H1 (cell line): ENCODE results near the gene TTC33. TPM values are rescaled to one million over a fixed set of nuclear protein-coding genes. Genes with fewer than 3 reads are reported as not detected.

Source experiments
- CTCF ChIA-PET: fragments of 300-600 bp; sonication (Branson Sonifier 250); formaldehyde crosslinking; loops from one replicate; lab custom pipeline; 2021; ENCODE audit not compliant: partially characterized antibody; lab: Charles Lee
- POLR2A ChIA-PET: fragments of 300-600 bp; sonication (Branson Sonifier 250); formaldehyde crosslinking; loops from one replicate; lab custom pipeline; 2021; ENCODE audit warnings: inconsistent platforms; ENCODE audit not compliant: partially characterized antibody; lab: Charles Lee
- DNase-seq, 2 experiments: peaks; one replicate each; pipeline versions ENCODE4 v3.0.0 to v3.0.0-alpha.2; 2010 to 2022; ENCODE audit warnings: low spot score in 2 of 2, low read depth in 1 of 2, mixed read lengths in 1 of 2
- FAIRE-seq: peaks from 2 replicates; lab custom pipeline; 2011; peaks lifted over from hg19 to GRCh38; lab: Jason Lieb, UNC
- H2AFZ ChIP-seq: 2 replicates; pipeline ENCODE4 v1.8.1; 2012; ENCODE audit warnings: low read length, inconsistent platforms
- H2AK5ac ChIP-seq: 2 replicates; pipeline ENCODE4 v1.6.1; 2013; ENCODE audit warnings: low read depth, low read length
- H2BK120ac ChIP-seq: replicated peaks from 2 replicates; pipeline ENCODE3; 2013; ENCODE audit warnings: low read depth, low read length, inconsistent platforms
- H2BK12ac ChIP-seq: 2 replicates; pipeline ENCODE4 v1.6.1; 2013; ENCODE audit warnings: low read depth, low read length
- H2BK15ac ChIP-seq: 2 replicates; pipeline ENCODE4 v1.6.1; 2013; ENCODE audit warnings: low read length
- H2BK20ac ChIP-seq: 2 replicates; pipeline ENCODE4 v1.6.1; 2013; ENCODE audit warnings: low read length
- H2BK5ac ChIP-seq: 2 replicates; pipeline ENCODE4 v1.6.1; 2013; ENCODE audit warnings: low read depth, low read length
- H3K14ac ChIP-seq: 2 replicates; pipeline ENCODE4 v1.6.1; 2013; ENCODE audit warnings: inconsistent platforms; ENCODE audit not compliant: insufficient read length
- H3K18ac ChIP-seq: 2 replicates; pipeline ENCODE4 v1.6.1; 2013; ENCODE audit warnings: low read length; ENCODE audit errors: extremely low read depth
- H3K23ac ChIP-seq: 2 replicates; pipeline ENCODE4 v1.6.1; 2013; ENCODE audit warnings: inconsistent platforms; ENCODE audit not compliant: insufficient read length
- H3K23me2 ChIP-seq: 2 replicates; pipeline ENCODE4 v1.6.1; 2013; ENCODE audit warnings: low read depth, low read length
- H3K27ac ChIP-seq: 2 replicates; pipeline ENCODE4 v1.6.1; 2011; ENCODE audit warnings: low read depth, low read length, inconsistent platforms
- H3K27me3 ChIP-seq, 4 experiments: replicated peaks in 1 of 4; 1 replicate in 1 of 4; 2 replicates in 3 of 4; pipeline versions ENCODE4 v1.6.1 to v1.8.1; 2011 to 2013; ENCODE audit warnings: low read length in 3 of 4, mild to moderate bottlenecking in 3 of 4, inconsistent platforms in 2 of 4, mixed read lengths in 2 of 4, moderate library complexity in 1 of 4; ENCODE audit not compliant: control insufficient read depth in 3 of 4, insufficient read depth in 3 of 4; ENCODE audit errors: extremely low read depth in 1 of 4
- H3K36me3 ChIP-seq, 4 experiments: 2 replicates each; pipeline versions ENCODE4 v1.6.1 to v1.8.1; 2011 to 2013; ENCODE audit warnings: mild to moderate bottlenecking in 4 of 4, low read length in 3 of 4, moderate library complexity in 2 of 4, control low read depth in 1 of 4, inconsistent platforms in 1 of 4; ENCODE audit not compliant: insufficient read depth in 4 of 4, control insufficient read depth in 2 of 4
- H3K4ac ChIP-seq: replicated peaks from 2 replicates; pipeline ENCODE3; 2013; ENCODE audit warnings: low read length, low read depth, mixed read lengths, inconsistent platforms; ENCODE audit not compliant: insufficient read length
- H3K4me1 ChIP-seq, 4 experiments: replicated peaks in 1 of 4; 1 replicate in 1 of 4; 2 replicates in 3 of 4; pipeline versions ENCODE4 v1.6.1 to v1.8.1; 2011 to 2013; ENCODE audit warnings: low read length in 3 of 4, inconsistent platforms in 2 of 4, mixed read lengths in 1 of 4; ENCODE audit not compliant: insufficient read depth in 4 of 4, control insufficient read depth in 3 of 4
- H3K4me2 ChIP-seq, 2 experiments: 2 replicates each; pipeline versions ENCODE4 v1.6.1 to v1.8.1; 2011 to 2013; ENCODE audit warnings: low read depth in 2 of 2, low read length in 2 of 2, control low read depth in 1 of 2, inconsistent platforms in 1 of 2, mild to moderate bottlenecking in 1 of 2; ENCODE audit not compliant: insufficient read depth in 1 of 2
- H3K4me3 ChIP-seq, 4 experiments: fragments of 200-600, 300-600 bp in 1 of 4; sonication (generic), shearing (Covaris generic), sonication (Bioruptor Twin) in 1 of 4; 2 replicates each; pipeline versions ENCODE4 v1.5.1 to v1.8.1; 2011 to 2016; ENCODE audit warnings: low read length in 4 of 4, low read depth in 3 of 4, control low read depth in 2 of 4, inconsistent platforms in 2 of 4, mild to moderate bottlenecking in 2 of 4, mixed read lengths in 1 of 4, moderate library complexity in 1 of 4; ENCODE audit not compliant: insufficient read depth in 2 of 4; ENCODE audit errors: extremely low read depth in 1 of 4
- H3K56ac ChIP-seq: replicated peaks from 2 replicates; pipeline ENCODE3; 2013; ENCODE audit warnings: low read depth, mild to moderate bottlenecking, mixed read lengths, low read length, inconsistent platforms; ENCODE audit not compliant: insufficient read length
- H3K79me1 ChIP-seq: 2 replicates; pipeline ENCODE4 v1.6.1; 2013; ENCODE audit warnings: low read depth, low read length, control low read depth
- H3K79me2 ChIP-seq, 2 experiments: 2 replicates each; pipeline versions ENCODE4 v1.6.1 to v1.8.1; 2012 to 2013; ENCODE audit warnings: low read length in 2 of 2, mild to moderate bottlenecking in 2 of 2, inconsistent platforms in 1 of 2; ENCODE audit not compliant: insufficient read depth in 2 of 2, control insufficient read depth in 1 of 2
- H3K9ac ChIP-seq, 4 experiments: replicated peaks in 1 of 4; 1 replicate in 1 of 4; 2 replicates in 3 of 4; pipeline versions ENCODE4 v1.6.1 to v1.8.1; 2011 to 2013; ENCODE audit warnings: low read depth in 3 of 4, low read length in 3 of 4, control low read depth in 2 of 4, mild to moderate bottlenecking in 2 of 4, moderate library complexity in 2 of 4, inconsistent platforms in 1 of 4; ENCODE audit errors: extremely low read depth in 1 of 4
- H3K9me3 ChIP-seq, 2 experiments: 2 replicates each; pipeline versions ENCODE4 v1.6.1 to v1.8.1; 2012 to 2013; ENCODE audit warnings: mild to moderate bottlenecking in 2 of 2, moderate library complexity in 2 of 2, control low read depth in 1 of 2, inconsistent platforms in 1 of 2, low read depth in 1 of 2, low read length in 1 of 2, mixed read lengths in 1 of 2; ENCODE audit not compliant: insufficient read depth in 2 of 2
- H4K20me1 ChIP-seq, 2 experiments: replicated peaks in 1 of 2; 2 replicates each; pipeline versions ENCODE3 to v1.8.1; 2011 to 2013; ENCODE audit warnings: inconsistent platforms in 2 of 2, low read length in 2 of 2, mild to moderate bottlenecking in 1 of 2; ENCODE audit not compliant: insufficient read depth in 2 of 2, control insufficient read depth in 1 of 2
- H4K5ac ChIP-seq: 2 replicates; pipeline ENCODE4 v1.6.1; 2013; ENCODE audit warnings: low read length, low read depth, mixed read lengths, inconsistent platforms; ENCODE audit not compliant: insufficient read length
- H4K8ac ChIP-seq: 2 replicates; pipeline ENCODE4 v1.8.0; 2013; ENCODE audit warnings: mild to moderate bottlenecking, moderate library complexity, low read length, inconsistent platforms; ENCODE audit not compliant: insufficient read depth; ENCODE audit errors: extremely low read depth
- H4K91ac ChIP-seq: replicated peaks from 2 replicates; pipeline ENCODE3; 2013; ENCODE audit warnings: low read length, mixed read lengths, inconsistent platforms; ENCODE audit not compliant: insufficient read length
- JUND ChIP-seq: IDR thresholded peaks from 2 replicates; pipeline ENCODE4 v1.6.1; 2011; ENCODE audit warnings: mild to moderate bottlenecking, improper control_type of control experiment, low read length
- RAD21 ChIP-seq, 2 experiments: IDR thresholded peaks in 1 of 2; conservative IDR thresholded peaks in 1 of 2; 2 replicates each; pipeline ENCODE4 v1.6.1; 2011; ENCODE audit warnings: low read depth in 2 of 2, low read length in 2 of 2, improper control_type of control experiment in 1 of 2, inconsistent platforms in 1 of 2, mild to moderate bottlenecking in 1 of 2, moderate library complexity in 1 of 2
- WGBS, 2 experiments: shearing (Covaris generic) in 1 of 2; methylation state at CpG; one replicate each; pipeline versions ENCODE4 v1.1.6 to v1.1.7; 2013 to 2015; ENCODE audit warnings: low lambda C conversion rate in 2 of 2, mixed read lengths in 2 of 2, inconsistent platforms in 1 of 2, low coverage in 1 of 2, missing lambda C conversion rate in 1 of 2; ENCODE audit not compliant: insufficient replicate concordance in 2 of 2, insufficient coverage in 1 of 2, insufficient read length in 1 of 2; ENCODE audit errors: extremely low coverage in 1 of 2, missing lambda C conversion rate in 1 of 2; 5-methylcytosine and 5-hydroxymethylcytosine counted together
- polyA plus RNA-seq, 7 experiments: library from polyadenylated mRNA; depleted of rRNA in 3 of 7; stranded (reverse) in 5 of 7; unstranded in 2 of 7; fragments of >200 nt in 5 of 7; fragments of 200-250 nt in 2 of 7; gene quantifications; 1 replicate in 5 of 7; 2 replicates in 1 of 7; 4 replicates in 1 of 7; pipeline versions ENCODE4 v1.2.1 to v1.2.3, GENCODE V29; 2011 to 2013; ENCODE audit warnings: missing spikeins in 2 of 7, mixed read lengths in 2 of 7
- total RNA-seq: library from RNA; stranded (reverse); fragmentation: NEBNext Ultra II Directional; extraction: Animal tissue kit (Norgen Biotek cat#: 25700); gene quantifications from 2 replicates; pipeline ENCODE4 v1.2.1, GENCODE V29; 2021
- TF ChIP-seq, protein P1 (sequence below), 3 experiments: IDR thresholded peaks; 1 replicate in 2 of 3; 2 replicates in 1 of 3; pipeline versions ENCODE4 v1.5.1 to v1.6.1; 2011; ENCODE audit warnings: low read length in 3 of 3, mild to moderate bottlenecking in 3 of 3, inconsistent platforms in 2 of 3, low read depth in 1 of 3, moderate library complexity in 1 of 3; ENCODE audit not compliant: insufficient read depth in 1 of 3; ENCODE audit errors: control extremely low read depth in 1 of 3

TTC33 gene
- total and polyA plus RNA-seq, 2 of the 8 experiments (the other 6 are each of a cell fraction or from before 2014, with no cell fraction given) = 1.2 to 12.6 TPM

DNA sequence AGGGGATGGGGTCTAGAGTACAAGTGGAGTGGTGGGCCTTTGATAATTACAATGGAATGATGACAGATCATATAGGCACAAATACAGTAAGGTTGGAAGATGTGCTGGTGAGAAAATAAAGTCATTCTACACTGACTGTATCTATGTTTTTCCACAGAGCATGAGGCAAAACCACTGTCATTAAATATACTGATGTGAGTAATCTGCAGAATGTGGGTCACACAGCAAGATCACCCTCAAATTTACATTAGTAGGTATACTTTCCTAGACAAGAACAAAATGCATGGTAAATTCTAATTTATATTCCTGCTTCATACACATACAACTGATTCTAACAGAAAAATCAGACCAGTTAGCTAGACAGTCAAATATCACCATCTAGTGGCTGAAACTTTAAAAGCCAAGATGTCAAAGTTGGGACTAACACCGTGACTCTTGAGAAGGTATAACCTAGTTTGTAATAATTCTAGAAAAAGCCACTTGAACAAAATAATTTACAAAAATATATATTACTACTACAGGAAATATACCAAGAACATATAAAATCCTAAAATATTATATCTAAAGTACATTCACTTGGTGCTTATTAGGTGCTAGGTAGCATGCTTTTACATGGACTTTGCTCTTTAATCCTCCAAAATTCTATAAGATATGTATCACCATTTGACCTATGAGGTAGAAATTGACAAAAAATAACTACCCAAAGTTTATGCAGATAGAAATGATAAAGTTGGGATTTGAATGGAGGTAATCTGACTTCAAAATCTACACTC is 19.5 kb downstream of the TTC33 start:
- FAIRE-seq (no peak), DNase-seq (no peak)
- Histone ChIP-seq H2BK20ac (no peak overlapping the region), H3K4ac (no peak overlapping the region), H4K91ac (no peak overlapping the region), H3K4me1 (no peaks in the 10 kb centered on the region), H2AFZ (no peak overlapping the region), H2BK12ac (no peak overlapping the region), H3K4me2 (no peak overlapping the region), H3K56ac (no peak overlapping the region), H3K79me2 (no peaks in the 10 kb centered on the region), H3K23me2 (no peaks in the 10 kb centered on the region), H3K4me3 (no peak overlapping the region), H3K27me3 (no peaks in the 10 kb centered on the region), H4K8ac (no peak overlapping the region), H4K20me1 (no peaks in the 10 kb centered on the region), H3K9ac (no peak overlapping the region), H3K79me1 (no peaks in the 10 kb centered on the region), H3K14ac (no peak overlapping the region), H2BK120ac (no peak overlapping the region), H3K36me3 (no peaks in the 10 kb centered on the region; a peak in 1 of 8 replicates), H3K23ac (no peak overlapping the region), H2BK15ac (no peak overlapping the region), H2AK5ac (no peak overlapping the region), H3K9me3 (no peaks in the 10 kb centered on the region), H4K5ac (no peak overlapping the region), H3K18ac (no peak overlapping the region), H2BK5ac (no peak overlapping the region), H3K27ac (no peak overlapping the region)
- ChIA-PET CTCF (interaction anchor here (1.0 to 2.6 kb wide), 12 partner anchors 10 to 1158 kb away, joined by 3 to 15 read pairs (median 4); no protein-coding TSS in a partner anchor), POLR2A (no interaction called here)
- 48% methylated on average over 1 of the region's 1 CpG; no CpG with 5 or more reads in 1 of the 2 experiments for WGBS, 2 experiments
- TF ChIP-seq JUND (no peak), RAD21 (IDR thresholded peaks at IDR 0.05 in 1 of 2, conservative IDR thresholded peaks at IDR 0.05 in 1 of 2; ENCODE audit: low read depth in 2 of 2, low read length in 2 of 2) (peak; percentile 73 to 75)
- TF ChIP-seq, protein P1, sequence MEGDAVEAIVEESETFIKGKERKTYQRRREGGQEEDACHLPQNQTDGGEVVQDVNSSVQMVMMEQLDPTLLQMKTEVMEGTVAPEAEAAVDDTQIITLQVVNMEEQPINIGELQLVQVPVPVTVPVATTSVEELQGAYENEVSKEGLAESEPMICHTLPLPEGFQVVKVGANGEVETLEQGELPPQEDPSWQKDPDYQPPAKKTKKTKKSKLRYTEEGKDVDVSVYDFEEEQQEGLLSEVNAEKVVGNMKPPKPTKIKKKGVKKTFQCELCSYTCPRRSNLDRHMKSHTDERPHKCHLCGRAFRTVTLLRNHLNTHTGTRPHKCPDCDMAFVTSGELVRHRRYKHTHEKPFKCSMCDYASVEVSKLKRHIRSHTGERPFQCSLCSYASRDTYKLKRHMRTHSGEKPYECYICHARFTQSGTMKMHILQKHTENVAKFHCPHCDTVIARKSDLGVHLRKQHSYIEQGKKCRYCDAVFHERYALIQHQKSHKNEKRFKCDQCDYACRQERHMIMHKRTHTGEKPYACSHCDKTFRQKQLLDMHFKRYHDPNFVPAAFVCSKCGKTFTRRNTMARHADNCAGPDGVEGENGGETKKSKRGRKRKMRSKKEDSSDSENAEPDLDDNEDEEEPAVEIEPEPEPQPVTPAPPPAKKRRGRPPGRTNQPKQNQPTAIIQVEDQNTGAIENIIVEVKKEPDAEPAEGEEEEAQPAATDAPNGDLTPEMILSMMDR (IDR thresholded peaks at IDR 0.05; ENCODE audit: control extremely low read depth in 1 of 3, insufficient read depth in 1 of 3, low read depth in 1 of 3, low read length in 3 of 3) = peak in 2 of 3 experiments; percentile 36 to 49; a peak in 2 of 4 replicates
